ENCODE data around the gene TRPM3. TPM values are rescaled to one million over a fixed set of nuclear protein-coding genes. Genes with fewer than 3 reads are reported as not detected.

Gene TRPM3
- total and polyA plus RNA-seq, 2 donors = 0.14 to 4.6 TPM

DNA sequence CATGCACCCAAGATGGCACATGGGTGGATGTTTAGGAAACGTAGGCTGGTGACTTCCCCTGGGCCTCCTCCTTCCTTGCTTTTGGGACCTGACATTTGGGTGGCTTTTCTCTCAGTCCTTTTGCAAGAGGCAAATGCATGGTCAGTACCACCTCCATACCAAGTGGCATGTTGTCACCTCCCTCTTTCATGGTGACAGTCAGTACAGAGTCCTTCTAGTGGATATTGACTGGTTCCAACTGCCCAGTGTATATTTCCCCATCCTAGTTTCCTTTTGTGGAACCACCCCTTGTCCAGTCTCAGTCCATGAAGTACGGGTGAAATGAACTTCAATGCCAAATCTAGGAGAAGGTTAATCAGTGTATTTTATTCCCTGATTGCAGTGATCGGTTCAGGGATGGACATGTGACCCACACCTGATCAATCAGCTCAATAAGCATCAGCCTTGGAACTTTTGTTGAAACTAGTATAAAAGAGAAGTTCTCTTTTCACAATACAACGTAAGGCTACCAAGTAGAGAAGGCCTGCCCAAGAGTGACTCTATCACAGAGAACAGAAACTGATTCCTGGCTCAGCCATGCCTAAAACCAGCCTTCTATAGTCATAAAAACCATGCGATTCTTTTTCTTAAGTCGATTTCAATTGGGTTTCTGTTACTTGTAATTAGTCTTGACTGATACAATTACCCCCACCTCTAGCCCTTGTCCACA is 563.6 kb downstream of the TRPM3 start:
- H3K27ac ChIP-seq (ENCODE audit: low read depth in 1 of 2, low read length in 1 of 2) = no peak overlapping the region
- no peak for DNase-seq (ENCODE audit: low read depth in 6 of 9, low spot score in 9 of 9)
- WGBS = 78% methylated on average over 6 of the region's 6 CpGs

GRCh38 chr9:70556771-70557170 is 564.6 kb downstream of the TRPM3 start:
- DNase-seq (ENCODE audit: low read depth in 6 of 9, low spot score in 9 of 9) = no peak
- Histone ChIP-seq H3K27ac (ENCODE audit: low read depth in 1 of 2, low read length in 1 of 2) (no peak overlapping the region), H3K36me3 (ENCODE audit: control insufficient read depth in 2 of 2, insufficient read depth in 2 of 2, low read length in 1 of 2) (no peaks in the 10 kb centered on the region), H3K27me3 (ENCODE audit: control insufficient read depth in 2 of 2, insufficient read depth in 1 of 2, low read length in 1 of 2) (no peaks in the 10 kb centered on the region), H3K4me3 (ENCODE audit: low read length in 2 of 2) (no peak overlapping the region), H3K4me1 (ENCODE audit: control insufficient read depth in 2 of 2, insufficient read depth in 2 of 2, low read length in 2 of 2) (no peaks in the 10 kb centered on the region), H3K9me3 (ENCODE audit: control insufficient read depth in 2 of 2, insufficient read depth in 1 of 2, low read length in 1 of 2) (no peaks in the 10 kb centered on the region)
- WGBS = 100% methylated on average over 1 of the region's 1 CpG

More for the DNA sequence above, 563.6 kb downstream of the TRPM3 start:
- no peaks in the 10 kb centered on the region for H3K9me3 ChIP-seq (ENCODE audit: control insufficient read depth in 2 of 2, insufficient read depth in 1 of 2, low read length in 1 of 2)
- no peaks in the 10 kb centered on the region for H3K27me3 ChIP-seq (ENCODE audit: control insufficient read depth in 2 of 2, insufficient read depth in 1 of 2, low read length in 1 of 2)
- H3K4me3 ChIP-seq (ENCODE audit: low read length in 2 of 2) = no peak overlapping the region
- H3K4me1 ChIP-seq (ENCODE audit: control insufficient read depth in 2 of 2, insufficient read depth in 2 of 2, low read length in 2 of 2) = peaks cover 0 to 2% of the 10 kb centered on the region in 2 donors
- no peaks in the 10 kb centered on the region for H3K36me3 ChIP-seq (ENCODE audit: control insufficient read depth in 2 of 2, insufficient read depth in 2 of 2, low read length in 1 of 2)

- Histone ChIP-seq H3K4me1 (ENCODE audit: control insufficient read depth in 2 of 2, insufficient read depth in 2 of 2, low read length in 2 of 2) (no peaks in the 10 kb centered on the region), H3K36me3 (ENCODE audit: control insufficient read depth in 2 of 2, insufficient read depth in 2 of 2, low read length in 1 of 2) (no peaks in the 10 kb centered on the region), H3K27me3 (ENCODE audit: control insufficient read depth in 2 of 2, insufficient read depth in 1 of 2, low read length in 1 of 2) (no peaks in the 10 kb centered on the region), H3K4me3 (ENCODE audit: low read length in 2 of 2) (no peak overlapping the region), H3K9me3 (ENCODE audit: control insufficient read depth in 2 of 2, insufficient read depth in 1 of 2, low read length in 1 of 2) (no peaks in the 10 kb centered on the region), H3K27ac (ENCODE audit: low read depth in 1 of 2, low read length in 1 of 2) (no peak overlapping the region)
- 67% methylated on average over 2 of the region's 2 CpGs for WGBS
- DNase-seq (ENCODE audit: low read depth in 6 of 9, low spot score in 9 of 9) = no peak
Observed at GRCh38 chr9:70554881-70555280, 566.5 kb downstream of the TRPM3 start.

DNA sequence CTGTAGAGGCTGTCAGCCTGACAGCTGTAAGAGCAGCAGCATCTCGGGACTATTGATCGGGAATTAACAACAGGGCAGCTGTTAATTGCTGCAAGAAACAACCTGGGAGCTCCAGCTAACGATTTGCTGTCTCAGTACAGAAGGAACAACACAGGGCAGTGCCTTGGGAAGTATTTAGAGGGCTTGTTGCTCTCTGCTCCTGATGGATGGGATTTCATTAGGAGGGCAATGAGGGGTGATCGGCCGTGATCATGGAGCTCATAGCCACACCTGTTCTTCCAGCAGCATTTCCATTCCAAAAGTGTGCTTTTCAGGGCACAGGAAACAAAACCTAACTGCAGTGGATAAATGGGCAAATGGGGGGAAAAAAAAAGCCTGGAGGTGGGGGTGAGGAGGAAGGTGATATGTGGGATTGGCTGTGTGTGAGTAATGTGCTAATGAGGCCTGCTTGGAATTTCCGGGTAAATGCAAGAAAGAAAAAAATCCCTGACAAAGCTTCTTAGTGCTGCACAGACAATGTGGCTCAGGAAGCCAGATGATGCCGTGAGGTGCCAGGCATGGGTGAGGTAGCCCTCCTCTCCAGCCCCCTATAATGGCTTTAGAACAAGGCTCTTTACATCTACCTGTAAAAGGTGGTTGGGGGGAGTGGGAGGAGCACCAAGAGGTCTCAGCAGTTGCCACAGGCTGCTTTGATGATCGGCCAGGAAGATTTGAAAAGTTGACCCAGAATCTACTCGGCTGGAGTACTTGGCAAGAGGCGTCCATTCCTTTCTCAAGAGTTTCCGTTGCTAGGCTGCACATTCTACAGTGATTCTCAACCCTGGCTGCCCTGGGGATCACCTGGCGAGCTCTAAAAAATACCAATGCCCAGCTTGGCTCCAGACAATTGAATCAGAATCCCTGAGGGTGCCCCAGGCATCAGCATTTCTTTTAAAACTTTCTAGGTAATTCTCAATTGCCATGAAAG is 567.4 kb downstream of the TRPM3 start:
- Histone ChIP-seq H3K9me3 (ENCODE audit: control insufficient read depth in 2 of 2, insufficient read depth in 1 of 2, low read length in 1 of 2) (no peaks in the 10 kb centered on the region), H3K27me3 (ENCODE audit: control insufficient read depth in 2 of 2, insufficient read depth in 1 of 2, low read length in 1 of 2) (no peaks in the 10 kb centered on the region), H3K4me3 (ENCODE audit: low read length in 2 of 2) (no peak overlapping the region), H3K4me1 (ENCODE audit: control insufficient read depth in 2 of 2, insufficient read depth in 2 of 2, low read length in 2 of 2) (no peaks in the 10 kb centered on the region), H3K36me3 (ENCODE audit: control insufficient read depth in 2 of 2, insufficient read depth in 2 of 2, low read length in 1 of 2) (no peaks in the 10 kb centered on the region), H3K27ac (ENCODE audit: low read depth in 1 of 2, low read length in 1 of 2) (no peak overlapping the region)
- WGBS = 91% methylated on average over 12 of the region's 12 CpGs
- DNase-seq (ENCODE audit: low read depth in 6 of 9, low spot score in 9 of 9) = no peak

DNA sequence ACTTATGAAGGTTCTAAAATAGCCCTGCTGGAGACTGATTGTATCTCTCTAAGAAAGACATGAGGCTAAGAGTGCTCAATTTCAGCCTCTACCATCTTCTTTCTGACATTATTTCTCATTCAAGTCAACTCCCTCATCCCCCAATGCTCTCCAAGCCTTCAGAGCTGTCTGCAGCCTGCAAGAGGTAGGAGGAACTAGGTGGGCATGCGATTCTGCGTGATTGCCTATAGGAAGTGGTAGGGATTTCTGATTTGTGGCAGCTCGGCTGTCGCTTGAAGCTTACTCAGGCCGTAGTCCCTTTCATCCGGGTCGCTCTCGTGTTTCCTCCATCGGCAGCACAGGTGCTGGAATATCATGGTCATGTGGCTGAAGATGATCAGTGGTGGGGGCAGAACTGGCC is 568.9 kb downstream of the TRPM3 start:
- Histone ChIP-seq H3K36me3 (ENCODE audit: control insufficient read depth in 2 of 2, insufficient read depth in 2 of 2, low read length in 1 of 2) (no peaks in the 10 kb centered on the region), H3K4me1 (ENCODE audit: control insufficient read depth in 2 of 2, insufficient read depth in 2 of 2, low read length in 2 of 2) (no peaks in the 10 kb centered on the region), H3K9me3 (ENCODE audit: control insufficient read depth in 2 of 2, insufficient read depth in 1 of 2, low read length in 1 of 2) (no peaks in the 10 kb centered on the region), H3K27me3 (ENCODE audit: control insufficient read depth in 2 of 2, insufficient read depth in 1 of 2, low read length in 1 of 2) (no peaks in the 10 kb centered on the region), H3K4me3 (ENCODE audit: low read length in 2 of 2) (no peak overlapping the region), H3K27ac (ENCODE audit: low read depth in 1 of 2, low read length in 1 of 2) (no peak overlapping the region)
- no peak for DNase-seq (ENCODE audit: low read depth in 6 of 9, low spot score in 9 of 9)
- WGBS = 97% methylated on average over 9 of the region's 9 CpGs

GRCh38 chr9:70551801-70552200 is 569.6 kb downstream of the TRPM3 start:
- Histone ChIP-seq H3K4me3 (ENCODE audit: low read length in 2 of 2) (no peak overlapping the region), H3K27me3 (ENCODE audit: control insufficient read depth in 2 of 2, insufficient read depth in 1 of 2, low read length in 1 of 2) (no peaks in the 10 kb centered on the region), H3K4me1 (ENCODE audit: control insufficient read depth in 2 of 2, insufficient read depth in 2 of 2, low read length in 2 of 2) (no peaks in the 10 kb centered on the region), H3K27ac (ENCODE audit: low read depth in 1 of 2, low read length in 1 of 2) (no peak overlapping the region), H3K9me3 (ENCODE audit: control insufficient read depth in 2 of 2, insufficient read depth in 1 of 2, low read length in 1 of 2) (no peaks in the 10 kb centered on the region), H3K36me3 (ENCODE audit: control insufficient read depth in 2 of 2, insufficient read depth in 2 of 2, low read length in 1 of 2) (no peaks in the 10 kb centered on the region)
- WGBS = 88% methylated on average over 3 of the region's 3 CpGs
- no peak for DNase-seq (ENCODE audit: low read depth in 6 of 9, low spot score in 9 of 9)

- DNase-seq (ENCODE audit: low read depth in 6 of 9, low spot score in 9 of 9) = no peak
- H3K4me1 ChIP-seq (ENCODE audit: control insufficient read depth in 2 of 2, insufficient read depth in 2 of 2, low read length in 2 of 2) = no peaks in the 10 kb centered on the region
- no peaks in the 10 kb centered on the region for H3K36me3 ChIP-seq (ENCODE audit: control insufficient read depth in 2 of 2, insufficient read depth in 2 of 2, low read length in 1 of 2)
- H3K9me3 ChIP-seq (ENCODE audit: control insufficient read depth in 2 of 2, insufficient read depth in 1 of 2, low read length in 1 of 2) = no peaks in the 10 kb centered on the region
- WGBS = 98% methylated on average over 4 of the region's 4 CpGs
- H3K4me3 ChIP-seq (ENCODE audit: low read length in 2 of 2) = no peak overlapping the region
- H3K27ac ChIP-seq (ENCODE audit: low read depth in 1 of 2, low read length in 1 of 2) = no peak overlapping the region
- no peaks in the 10 kb centered on the region for H3K27me3 ChIP-seq (ENCODE audit: control insufficient read depth in 2 of 2, insufficient read depth in 1 of 2, low read length in 1 of 2)
Observed at GRCh38 chr9:70551396-70551795, 570.0 kb downstream of the TRPM3 start.

GRCh38 chr9:70549926-70550325 is 571.5 kb downstream of the TRPM3 start:
- Histone ChIP-seq H3K4me3 (ENCODE audit: low read length in 2 of 2) (no peak overlapping the region), H3K36me3 (ENCODE audit: control insufficient read depth in 2 of 2, insufficient read depth in 2 of 2, low read length in 1 of 2) (no peaks in the 10 kb centered on the region), H3K27ac (ENCODE audit: low read depth in 1 of 2, low read length in 1 of 2) (no peak overlapping the region), H3K9me3 (ENCODE audit: control insufficient read depth in 2 of 2, insufficient read depth in 1 of 2, low read length in 1 of 2) (no peaks in the 10 kb centered on the region), H3K27me3 (ENCODE audit: control insufficient read depth in 2 of 2, insufficient read depth in 1 of 2, low read length in 1 of 2) (no peaks in the 10 kb centered on the region), H3K4me1 (ENCODE audit: control insufficient read depth in 2 of 2, insufficient read depth in 2 of 2, low read length in 2 of 2) (no peaks in the 10 kb centered on the region)
- WGBS = 31% methylated on average over 1 of the region's 1 CpG
- no peak for DNase-seq (ENCODE audit: low read depth in 6 of 9, low spot score in 9 of 9)

DNA sequence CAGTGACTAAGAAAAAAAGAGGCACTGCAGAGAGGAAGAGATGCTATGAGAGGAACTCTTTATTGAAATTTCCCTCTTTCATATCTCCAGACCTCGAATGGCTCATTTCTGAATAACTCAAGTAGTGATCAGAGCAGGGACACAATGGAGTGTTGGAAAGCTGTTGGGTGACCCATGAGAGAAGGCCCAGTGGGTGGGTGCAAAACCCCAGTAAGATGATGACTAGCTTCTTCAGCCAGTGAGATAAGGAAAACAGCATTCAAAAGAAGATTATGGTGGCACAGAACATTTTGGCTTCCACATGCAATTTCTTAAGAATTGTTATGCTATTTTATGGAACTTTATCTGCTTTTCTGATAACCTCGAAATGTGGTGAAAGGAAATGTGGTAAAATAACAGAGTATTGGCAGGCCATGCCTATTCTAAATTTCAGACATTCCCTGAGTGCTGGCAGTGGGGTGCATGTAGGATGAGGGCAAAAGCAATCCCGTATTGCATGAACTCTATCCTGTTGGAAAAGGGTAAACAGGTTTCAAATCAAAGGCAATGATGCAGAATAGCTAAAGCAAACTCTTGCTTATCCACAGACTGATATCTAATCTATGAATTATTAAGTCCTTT is 579.0 kb downstream of the TRPM3 start:
- Histone ChIP-seq H3K9me3 (ENCODE audit: control insufficient read depth in 2 of 2, insufficient read depth in 1 of 2, low read length in 1 of 2) (no peaks in the 10 kb centered on the region), H3K27me3 (ENCODE audit: control insufficient read depth in 2 of 2, insufficient read depth in 1 of 2, low read length in 1 of 2) (no peaks in the 10 kb centered on the region), H3K27ac (ENCODE audit: low read depth in 1 of 2, low read length in 1 of 2) (no peak overlapping the region), H3K36me3 (ENCODE audit: control insufficient read depth in 2 of 2, insufficient read depth in 2 of 2, low read length in 1 of 2) (no peaks in the 10 kb centered on the region), H3K4me3 (ENCODE audit: low read length in 2 of 2) (no peak overlapping the region), H3K4me1 (ENCODE audit: control insufficient read depth in 2 of 2, insufficient read depth in 2 of 2, low read length in 2 of 2) (no peaks in the 10 kb centered on the region)
- WGBS = 92% methylated on average over 3 of the region's 3 CpGs
- no peak for DNase-seq (ENCODE audit: low read depth in 6 of 9, low spot score in 9 of 9)
